AG04449 (cell line): ENCODE results near the gene GRM7.

Source experiments
- CTCF ChIA-PET: fragments of 350-600 bp; formaldehyde crosslinking; extraction: SDS; loops from one replicate; lab custom pipeline; 2021; ENCODE audit warnings: antibody characterized with exemption; lab: Yijun Ruan, JAX
- POLR2A ChIA-PET: fragments of 400-600, 350-600 bp; formaldehyde crosslinking; extraction: SDS; loops from one replicate; lab custom pipeline; 2020; ENCODE audit warnings: antibody characterized with exemption, inconsistent platforms; lab: Yijun Ruan, JAX
- DNase-seq: peaks from one replicate; pipeline ENCODE4 v3.0.0-alpha.2; 2010; ENCODE audit warnings: low read depth, low spot score
- H3K4me3 ChIP-seq: 2 replicates; pipeline ENCODE4 v1.5.1; 2011; ENCODE audit warnings: low read depth, mild to moderate bottlenecking, control low read depth, low read length
- TF ChIP-seq, protein P1 (sequence below): IDR thresholded peaks from one replicate; pipeline ENCODE4 v1.5.1; 2011; ENCODE audit warnings: mild to moderate bottlenecking, moderate library complexity, low read length, control low read depth, inconsistent platforms; ENCODE audit not compliant: insufficient read depth; ENCODE audit errors: missing control alignments

Gene GRM7

DNA sequence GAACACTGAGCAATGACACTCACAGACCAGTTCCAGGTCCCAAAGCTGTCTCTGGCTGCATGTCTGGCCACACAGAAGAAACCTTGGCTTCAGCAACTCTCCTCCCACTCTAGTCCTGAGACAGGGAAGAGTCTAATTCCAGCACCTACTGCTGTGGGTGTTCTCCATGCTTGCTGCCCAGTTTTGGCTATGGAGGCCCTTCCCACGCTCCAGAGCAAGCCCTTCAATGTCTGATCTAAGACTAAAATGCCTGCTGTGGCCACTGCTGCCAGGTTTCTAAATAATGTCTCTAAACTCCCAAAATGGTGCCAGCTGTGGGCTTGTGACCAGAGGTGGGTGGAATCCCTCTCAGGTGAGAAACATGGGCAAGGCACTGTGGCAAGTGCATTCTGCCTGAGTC lies 531.3 kb downstream of the GRM7 start:
- DNase-seq, result no peak

DNA sequence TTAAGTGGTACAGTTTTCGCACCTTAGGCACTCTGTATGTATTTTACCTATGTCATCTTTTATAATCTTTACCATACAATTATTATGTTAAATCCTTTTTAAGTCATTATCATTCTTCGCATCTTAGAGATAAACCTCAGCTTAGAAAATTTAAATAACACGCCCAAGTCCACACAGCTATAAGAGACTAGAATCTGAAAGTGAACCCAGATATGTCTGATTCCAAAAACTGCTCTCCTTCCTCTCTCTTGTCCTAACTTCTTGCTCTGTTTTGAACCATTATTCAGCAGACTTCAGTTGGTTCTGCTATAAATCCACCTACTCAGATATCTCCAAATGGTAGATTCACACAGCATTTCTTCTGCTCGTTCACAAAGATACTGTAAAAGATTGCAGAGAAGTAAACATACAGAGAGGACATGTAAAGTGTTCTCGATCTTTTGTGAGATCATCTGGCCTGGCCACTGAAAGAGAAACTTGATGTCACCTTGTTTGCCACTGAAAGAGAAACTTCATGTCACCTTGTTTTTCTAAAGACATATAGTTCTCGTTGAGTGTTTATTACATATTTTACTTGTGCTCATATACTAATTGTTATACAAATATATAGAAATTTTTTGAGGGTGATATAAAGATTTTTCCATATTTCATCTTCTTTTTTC lies 533.2 kb downstream of the GRM7 start:
- ChIA-PET CTCF (no interaction called here), POLR2A (no interaction called here)
- no peak for DNase-seq
- TF ChIP-seq, protein P1, sequence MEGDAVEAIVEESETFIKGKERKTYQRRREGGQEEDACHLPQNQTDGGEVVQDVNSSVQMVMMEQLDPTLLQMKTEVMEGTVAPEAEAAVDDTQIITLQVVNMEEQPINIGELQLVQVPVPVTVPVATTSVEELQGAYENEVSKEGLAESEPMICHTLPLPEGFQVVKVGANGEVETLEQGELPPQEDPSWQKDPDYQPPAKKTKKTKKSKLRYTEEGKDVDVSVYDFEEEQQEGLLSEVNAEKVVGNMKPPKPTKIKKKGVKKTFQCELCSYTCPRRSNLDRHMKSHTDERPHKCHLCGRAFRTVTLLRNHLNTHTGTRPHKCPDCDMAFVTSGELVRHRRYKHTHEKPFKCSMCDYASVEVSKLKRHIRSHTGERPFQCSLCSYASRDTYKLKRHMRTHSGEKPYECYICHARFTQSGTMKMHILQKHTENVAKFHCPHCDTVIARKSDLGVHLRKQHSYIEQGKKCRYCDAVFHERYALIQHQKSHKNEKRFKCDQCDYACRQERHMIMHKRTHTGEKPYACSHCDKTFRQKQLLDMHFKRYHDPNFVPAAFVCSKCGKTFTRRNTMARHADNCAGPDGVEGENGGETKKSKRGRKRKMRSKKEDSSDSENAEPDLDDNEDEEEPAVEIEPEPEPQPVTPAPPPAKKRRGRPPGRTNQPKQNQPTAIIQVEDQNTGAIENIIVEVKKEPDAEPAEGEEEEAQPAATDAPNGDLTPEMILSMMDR, result no peak
- H3K4me3 ChIP-seq, result no peak overlapping the region

More for the DNA sequence above, 531.3 kb downstream of the GRM7 start:
- ChIA-PET POLR2A (no interaction called here), CTCF (no interaction called here)
- TF ChIP-seq, protein P1, result no peak
- no peak overlapping the region for H3K4me3 ChIP-seq

DNA sequence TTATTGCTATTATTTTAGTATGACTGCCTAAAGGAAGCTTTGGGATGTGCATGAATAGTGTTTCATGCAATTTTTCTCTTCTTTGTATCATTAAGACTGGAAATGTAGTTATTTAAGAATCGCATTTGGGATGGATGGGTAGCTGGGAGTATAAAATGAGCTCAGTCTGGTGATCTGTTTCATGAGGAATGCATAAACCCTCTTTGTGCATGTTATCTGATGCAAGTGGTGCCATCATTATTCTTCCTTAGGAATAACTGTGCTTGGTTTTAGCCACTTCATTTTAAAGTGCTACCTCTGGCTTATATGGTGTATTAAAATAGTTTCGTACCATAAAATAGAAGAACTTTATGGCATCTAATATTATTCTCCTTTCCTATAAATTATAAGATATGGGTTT lies 535.6 kb downstream of the GRM7 start:
- no peak for DNase-seq
- TF ChIP-seq, protein P1, result no peak
- ChIA-PET POLR2A (no interaction called here), CTCF (no interaction called here)
- H3K4me3 ChIP-seq, result no peak overlapping the region

DNA sequence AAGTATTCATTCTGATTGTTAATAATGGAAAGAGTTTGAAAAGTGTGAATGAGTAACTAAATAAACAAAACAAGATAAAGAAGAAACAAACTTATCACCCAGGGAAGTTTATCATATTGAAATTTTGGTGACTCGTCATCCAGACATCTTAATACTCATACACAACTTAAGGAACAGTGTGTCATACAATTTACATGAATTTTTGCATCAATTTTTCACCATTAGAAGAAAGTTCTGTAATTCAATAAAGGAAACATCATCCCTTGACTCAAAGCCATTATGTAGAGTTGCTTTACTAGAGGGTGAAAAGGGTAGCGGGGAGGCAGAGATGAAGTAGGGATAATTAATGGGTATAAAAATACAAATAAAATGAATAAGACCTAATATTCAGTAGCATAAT lies 536.2 kb downstream of the GRM7 start:
- TF ChIP-seq, protein P1, result no peak
- POLR2A ChIA-PET, result no interaction called here
- CTCF ChIA-PET, result no interaction called here
- no peak overlapping the region for H3K4me3 ChIP-seq
- DNase-seq, result no peak

DNA sequence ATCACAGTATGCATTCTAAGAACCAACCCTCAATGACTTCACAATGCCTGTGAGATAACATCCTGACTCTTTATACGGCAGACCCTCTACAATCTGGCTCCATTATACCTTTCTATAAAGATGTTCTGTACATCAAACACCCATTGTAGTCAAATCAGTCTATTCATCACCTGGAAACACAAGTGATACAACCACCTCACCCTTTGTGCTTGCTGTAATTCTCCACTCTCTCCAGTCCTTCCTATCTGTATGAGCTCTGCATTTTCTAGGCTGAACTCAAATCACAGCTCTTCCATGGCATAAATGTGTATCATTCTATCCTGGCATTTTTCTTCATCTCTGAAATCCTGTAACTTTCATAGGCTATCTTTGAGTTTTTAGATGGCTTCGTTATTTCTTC lies 539.4 kb downstream of the GRM7 start:
- DNase-seq, result no peak
- POLR2A ChIA-PET, result no interaction called here
- TF ChIP-seq, protein P1, result no peak
- CTCF ChIA-PET, result no interaction called here
- H3K4me3 ChIP-seq, result no peak overlapping the region

DNA sequence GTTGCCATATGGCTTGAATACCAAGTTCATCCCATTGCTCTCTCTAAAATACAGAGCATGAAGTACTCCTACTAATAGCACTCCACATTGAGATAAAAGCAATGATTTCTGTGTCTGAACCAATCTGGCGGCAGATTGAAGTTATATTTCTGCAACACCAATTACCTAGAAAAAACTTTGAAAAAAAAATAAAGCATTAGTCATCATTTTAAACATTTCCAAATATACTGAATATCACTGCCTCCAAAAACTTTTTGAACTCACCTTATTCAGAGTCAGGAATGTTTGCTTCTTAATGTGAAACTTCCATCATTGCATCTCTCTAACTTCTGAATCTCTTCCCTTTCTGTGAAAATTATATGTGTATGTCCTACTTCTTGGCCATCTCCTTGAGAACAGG lies 540.5 kb downstream of the GRM7 start:
- CTCF ChIA-PET, result no interaction called here

More for the DNA sequence above, 540.5 kb downstream of the GRM7 start:
- TF ChIP-seq, protein P1, result no peak
- no peak overlapping the region for H3K4me3 ChIP-seq
- no peak for DNase-seq
- POLR2A ChIA-PET, result no interaction called here
